Stimulated activated CD4-positive, alpha-beta T cell treated with anti-CD3 and anti-CD28 coated beads, TNF-alpha, amount 100 ng/mL, for 24 hours (primary cell): ENCODE results near the gene OR10H5.
"Not testable (repeated sequence)": the region's sequence is repeated elsewhere in the genome, so short reads cannot be mapped to it uniquely, and the experiment has no call there.

Experiments used
- DNase-seq, 3 experiments: peaks; one replicate each; pipeline ENCODE4 v3.0.0-alpha.2; 2020; ENCODE audit warnings: low read depth in 3 of 3

Gene OR10H5, protein sequence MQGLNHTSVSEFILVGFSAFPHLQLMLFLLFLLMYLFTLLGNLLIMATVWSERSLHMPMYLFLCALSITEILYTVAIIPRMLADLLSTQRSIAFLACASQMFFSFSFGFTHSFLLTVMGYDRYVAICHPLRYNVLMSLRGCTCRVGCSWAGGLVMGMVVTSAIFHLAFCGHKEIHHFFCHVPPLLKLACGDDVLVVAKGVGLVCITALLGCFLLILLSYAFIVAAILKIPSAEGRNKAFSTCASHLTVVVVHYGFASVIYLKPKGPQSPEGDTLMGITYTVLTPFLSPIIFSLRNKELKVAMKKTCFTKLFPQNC

DNA sequence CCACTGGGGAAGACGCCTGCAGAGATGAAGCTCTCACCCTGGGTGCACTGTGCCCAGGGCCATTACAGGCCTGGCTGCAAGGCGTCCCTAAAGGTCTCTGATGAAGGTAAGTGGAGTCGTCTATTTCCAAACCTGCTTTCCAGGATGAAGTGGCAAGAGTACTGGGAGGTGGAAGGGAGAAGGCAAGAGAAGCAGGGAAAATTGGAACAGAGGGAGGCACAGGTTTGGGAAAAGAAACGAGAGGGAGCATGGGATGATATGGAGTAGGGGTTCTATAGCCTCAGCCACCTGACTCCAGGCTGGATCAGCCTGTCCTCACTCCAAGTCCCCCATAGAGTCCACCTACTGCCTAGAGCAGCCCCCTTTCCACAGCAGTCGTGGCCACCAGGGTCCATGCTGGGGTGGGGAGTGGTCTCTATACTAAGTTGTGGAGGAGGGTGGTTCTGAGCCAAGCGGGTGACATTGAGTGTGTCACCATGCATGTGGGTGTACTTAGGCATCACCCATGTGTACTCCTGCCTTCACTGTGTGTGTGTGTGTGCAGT lies at the start of gene OR10H5:
Gene OR10H5, plus strand, starts transcription at position 51 of the 545 bp plus-strand sequence. CDS start 6,388 bp downstream, outside the sequence.
- DNase-seq = no peak

DNA sequence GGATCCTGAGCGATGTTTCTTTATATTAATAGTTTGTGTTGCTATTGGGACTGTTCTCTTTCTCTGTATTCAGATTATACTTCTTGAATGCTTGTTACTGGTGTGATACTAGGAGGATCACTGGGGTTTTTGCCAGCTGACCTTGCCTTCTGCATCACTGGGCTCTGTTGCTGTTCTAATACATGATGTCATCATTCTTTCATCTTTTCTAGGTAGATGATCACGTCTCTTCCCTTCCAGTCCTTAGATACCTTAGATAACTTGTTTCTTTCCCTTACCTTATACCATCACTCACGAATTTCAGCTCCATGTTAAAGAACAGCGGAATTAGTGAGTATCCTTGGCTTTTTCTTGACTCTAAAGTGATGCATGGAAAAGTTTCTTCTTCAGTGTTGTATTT lies 49.7 kb upstream of the OR10H5 start, which contains the start of gene OR10H3:
Gene OR10H3, plus strand, starts transcription at position 264 of the 400 bp plus-strand sequence. CDS start 3,408 bp downstream, outside the sequence.
- DNase-seq = no peak

DNA sequence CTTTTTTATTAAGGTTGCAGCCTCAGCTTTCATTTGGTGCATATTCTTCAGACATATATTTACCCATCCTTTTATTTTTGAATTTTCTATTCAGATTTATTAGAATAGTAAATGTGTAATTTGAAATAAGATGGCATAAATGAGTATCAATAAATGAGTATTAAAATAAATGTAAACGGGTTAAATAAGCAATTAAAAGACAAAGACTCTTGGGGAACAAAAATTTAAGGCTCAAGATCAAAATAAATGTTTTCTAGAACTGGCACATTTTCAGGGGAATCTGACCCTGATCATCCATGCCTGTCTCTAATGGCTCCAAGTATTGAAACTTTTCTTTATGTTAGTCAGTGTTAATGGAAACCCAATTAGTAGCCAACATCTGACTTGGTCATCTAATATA lies 46.7 kb upstream of the OR10H5 start:
- DNase-seq = no peak

DNA sequence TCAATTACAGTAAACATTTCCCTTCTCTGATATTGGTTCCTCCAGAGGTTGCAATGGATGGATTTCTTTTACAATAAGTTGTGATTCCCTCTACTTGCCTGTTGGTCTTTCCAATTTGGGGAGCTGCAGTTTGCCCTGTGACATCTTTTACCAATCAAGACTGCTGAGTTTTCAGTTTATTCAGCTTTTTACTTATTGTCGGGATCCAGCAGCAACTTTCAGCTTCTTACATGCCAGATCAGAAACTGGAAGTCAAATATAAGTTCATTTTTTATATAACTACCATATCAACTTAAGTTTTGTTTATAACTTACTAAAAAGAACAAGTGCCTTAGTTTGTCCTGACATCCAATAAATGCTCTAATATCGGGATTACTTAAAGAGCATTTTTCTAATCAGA lies 39.2 kb upstream of the OR10H5 start:
- no peak for DNase-seq

DNA sequence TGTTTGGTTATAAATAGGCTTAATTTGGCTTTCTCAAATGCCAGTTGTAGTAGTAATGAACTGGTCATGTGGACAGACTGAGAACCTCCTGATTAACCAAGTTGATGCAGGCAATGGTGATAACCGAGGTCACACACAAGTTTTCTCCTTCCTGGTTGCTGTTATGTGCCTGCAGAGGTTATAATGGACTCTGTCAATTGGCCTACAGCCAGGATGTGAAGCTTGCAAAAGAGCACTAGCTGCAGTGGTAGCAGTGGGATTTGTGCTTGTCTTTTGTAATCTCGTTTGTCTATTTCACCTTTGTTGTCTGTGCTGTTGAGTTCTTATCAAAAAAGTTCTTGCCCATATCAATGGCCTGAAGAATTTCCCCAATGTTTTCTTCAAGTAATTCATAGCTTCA lies 29.1 kb upstream of the OR10H5 start:
- no peak for DNase-seq

DNA sequence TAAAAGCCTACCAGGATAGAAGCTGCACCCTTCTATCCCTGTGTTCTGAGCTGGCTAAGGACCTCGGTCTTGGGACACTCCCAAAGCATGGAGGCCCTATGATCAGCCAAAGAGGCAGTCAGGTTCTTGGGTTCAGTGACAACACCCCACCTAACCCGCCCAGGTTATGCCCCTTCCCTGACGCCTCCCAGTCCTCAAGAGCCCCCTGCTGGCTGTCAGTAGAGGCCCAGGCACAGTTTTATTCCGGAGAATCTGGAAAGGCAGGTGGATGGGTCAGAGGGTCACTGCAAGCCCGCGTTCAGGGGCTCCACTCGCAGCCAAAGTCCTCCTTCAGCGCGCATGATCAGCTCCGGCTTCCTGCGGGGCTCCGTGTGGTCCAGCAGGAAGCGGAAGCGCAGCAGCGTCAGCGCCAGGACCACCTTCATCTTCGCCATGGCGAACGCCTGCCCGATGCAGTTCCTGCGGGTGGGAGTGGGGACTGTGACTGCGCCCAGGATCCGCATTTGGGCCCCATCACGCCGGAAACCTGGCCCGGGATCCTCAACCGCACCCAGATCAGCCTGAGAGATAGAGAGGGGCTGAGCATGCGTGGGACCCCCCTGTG lies 27.4 kb upstream of the OR10H5 start:
- no peak for DNase-seq

DNA sequence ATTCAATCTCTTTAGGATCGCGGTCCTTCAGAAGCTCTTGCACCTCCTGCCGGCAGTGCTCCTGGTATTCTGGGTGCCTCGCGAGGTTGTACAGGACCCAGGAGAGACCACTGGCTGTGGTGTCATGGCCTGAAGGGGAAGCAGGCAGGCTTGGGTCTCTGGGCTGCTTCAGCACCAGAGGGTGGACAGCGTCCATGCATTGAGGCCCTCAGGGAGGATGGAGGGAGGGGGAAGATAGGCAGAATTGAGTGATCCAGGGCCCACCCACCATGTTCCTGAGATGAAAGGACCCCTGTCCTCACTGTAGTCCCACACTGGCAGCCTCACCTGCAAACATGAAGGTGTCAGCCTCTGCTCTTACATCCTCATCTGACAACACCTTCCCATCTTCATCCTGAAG lies 17.9 kb upstream of the OR10H5 start:
- DNase-seq = no peak

DNA sequence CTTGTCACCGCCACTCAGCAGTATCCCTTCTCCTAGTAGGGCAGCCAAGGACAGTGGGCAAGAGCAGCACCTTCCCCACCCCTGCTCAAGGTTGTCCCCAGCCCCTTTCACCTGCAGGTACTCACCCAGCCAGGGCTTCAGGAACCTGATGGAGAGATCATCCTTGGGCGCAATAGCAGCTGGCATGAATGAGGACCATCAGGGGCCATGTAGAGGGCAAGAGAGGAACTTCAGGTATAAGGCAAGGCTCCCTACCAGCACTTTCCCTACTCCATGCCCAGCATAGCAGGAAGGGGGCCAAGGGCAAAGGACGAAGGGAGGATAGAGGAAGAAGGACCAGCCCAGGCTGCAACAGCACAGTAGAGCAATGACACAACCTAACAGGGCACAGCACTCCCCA lies 13.3 kb upstream of the OR10H5 start:
- not testable (repeated sequence) for DNase-seq

DNA sequence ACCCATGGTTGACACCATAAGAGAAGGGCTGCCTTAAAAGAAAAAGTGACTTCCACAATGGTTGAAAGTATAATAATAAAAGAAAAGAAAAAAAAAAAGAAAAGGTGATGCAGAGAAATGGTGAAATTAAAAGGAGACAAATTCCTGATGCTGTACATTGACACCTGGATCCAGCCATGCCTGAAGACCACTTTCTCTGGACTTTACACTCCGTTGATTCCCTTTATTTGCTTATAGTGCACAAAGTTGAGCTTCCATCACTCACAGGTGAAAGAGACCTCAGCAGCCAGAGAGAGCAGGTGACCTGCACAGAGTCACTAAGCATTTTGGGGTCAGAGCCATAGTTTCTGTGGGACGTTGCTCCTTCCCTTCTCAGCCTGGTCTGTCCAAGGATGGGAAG lies 12.2 kb upstream of the OR10H5 start:
- no peak for DNase-seq

DNA sequence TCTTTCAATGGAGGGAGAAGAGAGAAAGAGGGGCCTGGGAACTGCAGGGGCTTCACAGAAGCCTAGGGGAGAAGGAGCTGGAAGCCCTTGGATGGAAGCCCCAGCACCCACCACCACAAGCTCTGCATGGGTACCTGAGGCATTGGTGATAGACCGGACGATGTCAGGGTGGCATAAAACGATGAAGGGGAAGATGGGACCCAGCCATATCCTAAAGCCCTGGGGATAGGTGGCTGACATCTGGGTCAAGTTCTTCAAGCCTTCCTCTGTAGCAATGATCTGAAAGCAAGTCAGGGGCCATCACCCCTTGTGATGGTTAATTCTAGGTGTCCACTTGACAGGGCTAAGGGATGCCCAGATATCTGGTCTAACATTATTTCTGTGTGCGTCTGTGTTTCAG lies 11.2 kb upstream of the OR10H5 start:
- DNase-seq = no peak

DNA sequence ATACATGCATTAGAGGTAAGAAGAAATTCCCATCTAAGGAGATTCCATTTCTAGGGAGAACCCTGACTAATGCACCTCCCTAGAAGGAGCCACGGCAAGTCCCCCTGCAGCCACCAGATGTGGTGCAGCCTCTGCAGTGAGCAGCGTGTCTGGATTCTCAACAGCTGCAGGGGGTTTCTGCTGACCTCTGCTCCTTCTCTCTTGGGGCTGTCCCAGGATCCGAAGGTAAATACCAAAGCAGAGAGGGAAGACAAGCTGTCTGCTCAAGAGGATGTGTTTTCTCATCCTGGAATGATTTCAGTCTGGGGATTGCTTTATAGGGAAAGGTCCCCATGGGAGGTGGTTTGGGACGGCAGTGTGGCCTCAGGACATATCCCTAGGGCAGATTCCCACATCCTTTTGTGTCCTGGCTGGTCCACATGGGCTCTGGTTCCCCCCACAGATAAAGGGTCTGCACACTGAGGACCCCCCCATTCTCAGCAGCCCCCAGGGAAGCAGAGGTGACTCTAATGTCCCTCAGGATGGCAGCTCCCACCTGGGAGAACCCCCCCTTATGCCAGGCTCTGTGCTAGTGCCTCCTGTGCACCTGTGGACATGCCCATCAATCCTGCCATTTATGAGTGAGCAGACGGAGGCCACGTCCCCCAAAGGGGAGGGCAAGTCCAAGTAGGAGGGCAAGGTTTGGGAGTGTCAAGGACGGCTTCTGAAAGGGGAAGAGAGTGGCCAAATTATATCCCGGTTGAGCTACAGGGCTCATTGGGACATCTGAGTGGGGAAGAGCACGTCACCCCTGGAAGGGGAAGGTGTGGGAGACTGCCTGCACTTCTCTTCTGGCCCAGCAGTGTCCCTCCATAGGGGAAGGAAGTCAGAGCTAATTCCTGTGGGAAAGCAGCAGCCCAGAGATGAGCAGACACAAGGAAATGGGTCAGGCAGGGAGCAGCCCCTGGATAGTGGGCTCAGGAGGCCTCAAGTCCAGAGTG lies 10.2 kb upstream of the OR10H5 start:
- DNase-seq = no peak

DNA sequence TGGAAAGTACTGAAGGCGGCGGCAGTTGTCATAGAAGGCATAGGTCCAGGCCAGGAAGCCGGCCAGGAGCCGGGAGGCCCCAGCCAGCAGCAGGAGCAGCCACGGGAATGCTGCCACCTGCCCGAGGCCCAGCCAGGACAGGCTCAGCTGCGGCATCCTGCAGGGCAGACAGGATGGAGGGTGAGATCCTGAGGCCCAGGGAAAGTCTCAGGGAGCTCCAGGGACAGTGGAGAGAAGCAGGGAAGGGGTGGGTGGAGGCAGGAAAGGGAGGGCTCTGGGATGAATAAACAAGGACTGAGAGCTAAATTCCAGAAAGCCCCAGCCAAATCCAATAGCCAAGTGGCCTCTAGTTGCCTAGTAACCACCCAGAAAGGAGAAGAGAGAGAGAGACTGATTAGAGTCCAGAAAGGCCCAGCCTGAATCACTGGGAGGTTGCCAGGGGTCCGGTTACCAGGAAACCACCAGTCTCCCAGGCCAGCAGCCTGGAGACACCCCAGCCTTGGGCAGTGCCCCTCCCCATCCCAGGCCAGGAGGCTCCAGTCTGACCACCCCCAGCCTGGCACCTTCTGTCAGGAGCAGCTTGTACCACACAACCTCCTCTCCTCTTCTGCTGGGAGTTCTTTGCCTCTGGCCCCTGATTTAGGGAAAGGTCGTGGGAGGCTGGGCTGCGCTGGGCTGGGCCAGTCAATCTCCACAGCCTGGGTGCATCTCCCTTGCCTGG lies 7.5 kb upstream of the OR10H5 start:
- DNase-seq = no peak

DNA sequence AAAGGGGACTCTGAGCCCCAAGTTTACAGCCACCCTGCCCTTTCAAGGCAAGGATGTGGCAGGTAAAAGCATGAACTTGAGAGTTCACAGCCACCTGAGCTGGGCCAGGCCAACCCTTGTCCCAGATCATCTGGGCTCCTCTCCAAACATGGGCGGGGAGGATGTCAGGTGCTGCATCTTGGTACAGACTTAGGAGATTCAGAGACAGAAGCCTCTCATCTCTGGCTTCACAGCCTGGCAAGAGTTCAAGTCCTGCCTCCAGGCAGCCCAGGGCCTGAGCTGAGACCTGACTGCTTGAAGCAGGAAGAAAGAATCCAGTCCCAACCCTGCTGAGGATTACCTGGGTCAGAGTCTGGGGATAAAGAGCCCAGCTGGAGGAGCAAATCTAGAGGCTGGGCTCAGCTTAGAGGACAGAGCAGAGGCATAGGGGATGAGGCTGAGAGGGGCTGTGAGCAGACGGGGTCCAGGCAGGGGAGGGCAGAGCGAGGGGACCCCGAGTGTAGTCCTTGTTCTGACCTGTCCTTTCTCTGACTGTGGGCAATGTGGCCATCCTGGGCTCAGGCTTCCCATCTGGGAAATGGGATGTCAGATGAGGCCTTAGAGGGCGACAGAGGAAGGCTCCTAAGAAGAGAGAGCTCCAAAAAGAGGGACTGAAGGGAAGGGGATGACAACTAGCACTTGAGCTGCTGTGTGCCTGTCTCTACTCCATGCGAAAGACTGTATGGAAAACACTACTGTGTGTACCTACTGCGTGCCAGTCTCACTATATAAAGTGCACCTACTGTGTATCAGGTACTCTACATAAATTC lies 6.6 kb upstream of the OR10H5 start:
- DNase-seq = no peak

DNA sequence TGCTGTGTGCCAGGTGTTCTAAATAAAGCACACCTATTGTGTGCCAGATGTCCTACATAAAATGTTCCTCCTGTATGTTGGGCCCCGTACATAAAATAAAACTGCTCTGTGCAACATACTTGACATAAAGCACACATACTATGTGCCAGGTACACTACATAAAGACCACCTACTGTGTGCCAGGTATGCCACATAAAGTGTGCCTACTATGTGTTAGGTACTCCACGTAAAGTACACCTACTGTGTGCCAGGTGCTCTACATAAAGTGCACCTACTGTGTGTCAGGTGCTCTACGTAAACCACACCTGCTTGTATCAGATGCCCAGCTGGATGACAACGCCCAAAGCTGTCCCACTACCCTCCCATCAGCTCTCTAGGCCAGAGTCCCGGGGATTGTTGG lies 5.8 kb upstream of the OR10H5 start:
- no peak for DNase-seq

DNA sequence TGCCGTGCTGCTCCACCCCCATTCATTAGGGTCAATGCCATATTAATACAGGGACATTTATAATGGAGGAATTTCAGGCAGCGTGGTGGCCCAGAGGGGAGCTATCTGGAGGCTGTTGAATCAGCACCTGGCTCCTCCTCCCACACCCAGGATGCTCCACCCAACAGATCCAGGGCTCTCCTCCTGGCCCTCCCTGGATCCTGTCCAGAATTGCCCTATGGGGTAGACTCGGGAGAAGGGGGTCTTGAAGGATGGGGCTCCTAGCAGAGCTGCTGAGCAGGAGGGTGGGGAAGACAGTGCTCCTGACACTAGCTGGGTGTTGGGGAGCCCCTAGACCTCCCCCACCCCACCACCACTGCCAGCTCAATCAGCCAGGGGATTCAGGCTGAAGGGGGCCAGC lies 5.2 kb upstream of the OR10H5 start:
- DNase-seq = no peak

DNA sequence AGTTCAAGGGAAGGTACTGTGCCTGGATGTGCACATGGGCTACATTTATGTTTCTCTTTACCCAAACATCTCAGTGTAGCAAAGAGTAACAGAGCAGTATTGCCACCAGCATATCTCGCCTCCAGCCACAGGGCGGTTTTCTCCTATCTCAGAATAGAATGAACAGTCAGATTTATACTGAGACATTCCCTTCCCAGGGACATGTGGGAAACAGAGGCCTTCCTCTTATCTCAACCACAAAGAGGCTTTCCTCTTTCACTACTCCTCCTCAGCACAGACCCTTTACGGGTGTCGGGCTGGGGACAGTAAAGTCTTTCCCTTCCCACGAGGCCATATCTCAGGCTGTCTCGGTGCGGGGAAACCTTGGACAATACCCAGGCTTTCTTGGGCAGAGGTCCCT lies 4.6 kb upstream of the OR10H5 start:
- DNase-seq = not testable (repeated sequence)

DNA sequence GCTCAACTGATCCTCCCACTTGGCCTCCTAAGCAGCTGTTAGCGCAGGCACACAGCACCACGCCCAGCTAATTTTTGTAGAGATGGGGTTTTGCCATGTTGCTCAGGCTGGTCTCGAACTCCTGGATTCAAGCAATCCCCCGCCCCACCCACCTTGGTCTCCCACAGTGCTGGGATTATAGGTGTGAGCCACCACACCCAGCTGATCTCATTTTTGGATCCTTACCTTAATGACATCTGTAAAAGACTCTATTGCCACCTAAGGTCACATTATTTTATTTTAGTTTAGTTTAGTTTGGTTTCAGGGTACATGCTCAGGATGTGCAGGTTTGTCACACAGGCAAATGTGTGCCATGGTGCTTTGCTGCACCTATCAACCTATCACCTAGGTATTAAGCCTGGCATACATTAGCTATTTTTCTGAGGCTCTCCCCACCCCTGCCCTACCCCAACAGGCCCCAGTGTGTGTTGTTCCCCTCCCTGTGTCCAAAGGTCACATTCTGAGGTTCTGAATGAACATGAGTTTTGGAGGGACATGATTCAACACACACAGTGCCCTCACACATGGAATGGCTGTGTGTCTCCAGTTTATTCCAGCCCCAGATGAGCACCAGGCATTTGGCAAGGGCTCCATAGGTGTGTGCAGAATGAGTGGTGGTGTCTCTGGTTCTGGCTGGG lies 1.3 kb downstream of the OR10H5 start:
- DNase-seq = no peak

DNA sequence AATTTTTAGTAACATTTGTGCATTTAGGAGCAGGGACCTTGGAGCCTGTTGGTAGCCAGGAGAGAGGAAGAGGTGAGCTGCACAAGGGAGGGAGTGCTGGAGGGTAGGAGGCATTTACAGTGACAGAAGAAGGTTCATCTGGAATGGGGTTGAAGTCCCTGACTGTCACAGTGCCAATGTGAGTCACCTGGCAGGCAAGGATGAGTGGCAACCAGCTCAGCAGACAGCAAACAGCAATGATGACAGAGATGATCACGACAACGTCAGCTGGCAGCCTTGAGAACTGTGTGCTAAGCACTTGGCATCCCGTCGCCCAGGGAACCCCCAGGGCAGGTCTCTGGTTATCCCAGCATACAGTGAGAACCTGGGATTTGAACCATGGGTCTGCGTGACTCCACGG lies 2.6 kb downstream of the OR10H5 start:
- no peak for DNase-seq

DNA sequence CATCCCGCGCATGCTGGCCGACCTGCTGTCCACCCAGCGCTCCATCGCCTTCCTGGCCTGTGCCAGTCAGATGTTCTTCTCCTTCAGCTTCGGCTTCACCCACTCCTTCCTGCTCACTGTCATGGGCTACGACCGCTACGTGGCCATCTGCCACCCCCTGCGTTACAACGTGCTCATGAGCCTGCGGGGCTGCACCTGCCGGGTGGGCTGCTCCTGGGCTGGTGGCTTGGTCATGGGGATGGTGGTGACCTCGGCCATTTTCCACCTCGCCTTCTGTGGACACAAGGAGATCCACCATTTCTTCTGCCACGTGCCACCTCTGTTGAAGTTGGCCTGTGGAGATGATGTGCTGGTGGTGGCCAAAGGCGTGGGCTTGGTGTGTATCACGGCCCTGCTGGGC lies 6.8 kb downstream of the OR10H5 start:
- DNase-seq = not testable (repeated sequence)

DNA sequence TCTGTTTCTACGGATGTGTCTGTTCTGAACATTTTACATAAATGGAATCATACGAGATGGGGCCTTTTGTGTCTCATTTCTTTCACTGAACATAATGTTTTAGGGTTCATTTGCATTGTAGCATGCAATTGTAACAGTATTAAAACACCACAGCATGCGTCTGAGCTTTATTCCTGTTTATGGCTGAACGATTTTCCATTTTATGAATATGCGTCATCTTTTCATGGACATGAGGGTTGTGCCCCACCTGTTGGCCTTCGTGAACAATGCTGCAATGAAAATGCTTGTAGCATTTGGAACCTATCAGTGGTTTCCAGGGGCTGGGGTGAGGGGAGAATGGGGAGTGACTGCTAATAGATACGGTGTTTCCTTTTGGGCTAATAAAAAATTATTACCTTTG lies 22.9 kb downstream of the OR10H5 start:
- DNase-seq = no peak
